Liver (tissue), 3 donors: ENCODE data around the gene PACSIN2.

Experiments used
- EGR1 ChIP-seq, 2 donors: IDR thresholded peaks; 2 replicates each; pipeline ENCODE4 v1.6.1; 2016 to 2018; ENCODE audit warnings: antibody characterized with exemption in 2 of 2, low read depth in 2 of 2
- GABPA ChIP-seq, 2 donors: IDR thresholded peaks in 1 of 2; conservative IDR thresholded peaks in 1 of 2; 2 replicates each; pipeline ENCODE4 v1.6.1; 2016; ENCODE audit warnings: antibody characterized with exemption in 2 of 2, mild to moderate bottlenecking in 1 of 2, moderate library complexity in 1 of 2
- JUND ChIP-seq, 2 donors: IDR thresholded peaks; 2 replicates each; pipeline ENCODE4 v1.6.1; 2016; ENCODE audit warnings: antibody characterized with exemption in 2 of 2
- NR2F2 ChIP-seq: IDR thresholded peaks from 2 replicates; pipeline ENCODE4 v1.6.1; 2016; ENCODE audit warnings: antibody characterized with exemption
- RAD21 ChIP-seq, 2 donors: IDR thresholded peaks; 2 replicates each; pipeline ENCODE4 v1.6.1; 2016; ENCODE audit warnings: antibody characterized with exemption in 2 of 2, mild to moderate bottlenecking in 2 of 2
- SP1 ChIP-seq: IDR thresholded peaks from 2 replicates; pipeline ENCODE4 v1.6.1; 2018; ENCODE audit warnings: antibody characterized with exemption, mild to moderate bottlenecking
- TAF1 ChIP-seq: conservative IDR thresholded peaks from 2 replicates; pipeline ENCODE4 v1.6.1; 2016; ENCODE audit warnings: antibody characterized with exemption, mild to moderate bottlenecking
- YY1 ChIP-seq: IDR thresholded peaks from 2 replicates; pipeline ENCODE4 v1.6.1; 2016; ENCODE audit warnings: antibody characterized with exemption, mild to moderate bottlenecking
- TF ChIP-seq, protein P1 (sequence below): fragments of 150-350 bp; IDR thresholded peaks from 2 replicates; pipeline ENCODE4 v1.5.1; 2017; ENCODE audit warnings: improper control_type of control experiment, low read depth, low read length; ENCODE audit not compliant: missing input control
- TF ChIP-seq, protein P2 (sequence below): IDR thresholded peaks from 2 replicates; pipeline ENCODE4 v1.6.1; 2016; ENCODE audit warnings: antibody characterized with exemption
- TF ChIP-seq, protein P3 (sequence below): IDR thresholded peaks from 2 replicates; pipeline ENCODE4 v1.6.1; 2016; ENCODE audit warnings: antibody characterized with exemption
- TF ChIP-seq, protein P4 (sequence below): IDR thresholded peaks from 2 replicates; pipeline ENCODE4 v1.6.1; 2016; ENCODE audit warnings: antibody characterized with exemption, mild to moderate bottlenecking
- donor health status: healthy.
- donor health status: healthy.

DNA sequence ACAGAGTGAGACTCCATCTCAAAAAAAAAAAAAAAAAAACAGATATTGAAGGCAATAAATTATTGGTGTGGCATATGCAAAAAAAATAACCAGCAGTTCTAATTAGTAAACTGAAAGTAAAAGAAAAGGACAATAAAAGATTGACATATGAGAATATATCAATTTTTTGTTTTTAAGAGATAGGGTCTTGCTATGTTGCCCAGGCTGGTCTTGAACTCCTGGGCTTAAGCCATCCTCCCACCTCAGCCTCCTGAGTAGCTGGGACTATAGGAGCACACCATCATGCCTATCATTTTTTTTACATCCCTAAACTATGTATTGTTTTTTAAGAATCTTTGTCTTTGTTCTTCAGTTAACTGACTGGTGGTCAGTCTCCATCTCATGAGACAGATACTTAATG, 31.5 kb downstream of the PACSIN2 start:
- TF ChIP-seq, protein P1, sequence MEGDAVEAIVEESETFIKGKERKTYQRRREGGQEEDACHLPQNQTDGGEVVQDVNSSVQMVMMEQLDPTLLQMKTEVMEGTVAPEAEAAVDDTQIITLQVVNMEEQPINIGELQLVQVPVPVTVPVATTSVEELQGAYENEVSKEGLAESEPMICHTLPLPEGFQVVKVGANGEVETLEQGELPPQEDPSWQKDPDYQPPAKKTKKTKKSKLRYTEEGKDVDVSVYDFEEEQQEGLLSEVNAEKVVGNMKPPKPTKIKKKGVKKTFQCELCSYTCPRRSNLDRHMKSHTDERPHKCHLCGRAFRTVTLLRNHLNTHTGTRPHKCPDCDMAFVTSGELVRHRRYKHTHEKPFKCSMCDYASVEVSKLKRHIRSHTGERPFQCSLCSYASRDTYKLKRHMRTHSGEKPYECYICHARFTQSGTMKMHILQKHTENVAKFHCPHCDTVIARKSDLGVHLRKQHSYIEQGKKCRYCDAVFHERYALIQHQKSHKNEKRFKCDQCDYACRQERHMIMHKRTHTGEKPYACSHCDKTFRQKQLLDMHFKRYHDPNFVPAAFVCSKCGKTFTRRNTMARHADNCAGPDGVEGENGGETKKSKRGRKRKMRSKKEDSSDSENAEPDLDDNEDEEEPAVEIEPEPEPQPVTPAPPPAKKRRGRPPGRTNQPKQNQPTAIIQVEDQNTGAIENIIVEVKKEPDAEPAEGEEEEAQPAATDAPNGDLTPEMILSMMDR = no peak
- TF ChIP-seq, protein P2, sequence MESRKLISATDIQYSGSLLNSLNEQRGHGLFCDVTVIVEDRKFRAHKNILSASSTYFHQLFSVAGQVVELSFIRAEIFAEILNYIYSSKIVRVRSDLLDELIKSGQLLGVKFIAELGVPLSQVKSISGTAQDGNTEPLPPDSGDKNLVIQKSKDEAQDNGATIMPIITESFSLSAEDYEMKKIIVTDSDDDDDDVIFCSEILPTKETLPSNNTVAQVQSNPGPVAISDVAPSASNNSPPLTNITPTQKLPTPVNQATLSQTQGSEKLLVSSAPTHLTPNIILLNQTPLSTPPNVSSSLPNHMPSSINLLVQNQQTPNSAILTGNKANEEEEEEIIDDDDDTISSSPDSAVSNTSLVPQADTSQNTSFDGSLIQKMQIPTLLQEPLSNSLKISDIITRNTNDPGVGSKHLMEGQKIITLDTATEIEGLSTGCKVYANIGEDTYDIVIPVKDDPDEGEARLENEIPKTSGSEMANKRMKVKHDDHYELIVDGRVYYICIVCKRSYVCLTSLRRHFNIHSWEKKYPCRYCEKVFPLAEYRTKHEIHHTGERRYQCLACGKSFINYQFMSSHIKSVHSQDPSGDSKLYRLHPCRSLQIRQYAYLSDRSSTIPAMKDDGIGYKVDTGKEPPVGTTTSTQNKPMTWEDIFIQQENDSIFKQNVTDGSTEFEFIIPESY = no peak
- TF ChIP-seq GABPA (IDR thresholded peaks at IDR 0.05 in 1 of 2, conservative IDR thresholded peaks at IDR 0.05 in 1 of 2) (no peak), JUND (IDR thresholded peaks at IDR 0.05) (no peak), YY1 (no peak), SP1 (no peak), EGR1 (IDR thresholded peaks at IDR 0.05; ENCODE audit: low read depth in 2 of 2) (no peak), RAD21 (IDR thresholded peaks at IDR 0.05) (no peak), TAF1 (no peak), NR2F2 (no peak)
- TF ChIP-seq, protein P3, sequence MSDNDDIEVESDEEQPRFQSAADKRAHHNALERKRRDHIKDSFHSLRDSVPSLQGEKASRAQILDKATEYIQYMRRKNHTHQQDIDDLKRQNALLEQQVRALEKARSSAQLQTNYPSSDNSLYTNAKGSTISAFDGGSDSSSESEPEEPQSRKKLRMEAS = no peak
- TF ChIP-seq, protein P4, sequence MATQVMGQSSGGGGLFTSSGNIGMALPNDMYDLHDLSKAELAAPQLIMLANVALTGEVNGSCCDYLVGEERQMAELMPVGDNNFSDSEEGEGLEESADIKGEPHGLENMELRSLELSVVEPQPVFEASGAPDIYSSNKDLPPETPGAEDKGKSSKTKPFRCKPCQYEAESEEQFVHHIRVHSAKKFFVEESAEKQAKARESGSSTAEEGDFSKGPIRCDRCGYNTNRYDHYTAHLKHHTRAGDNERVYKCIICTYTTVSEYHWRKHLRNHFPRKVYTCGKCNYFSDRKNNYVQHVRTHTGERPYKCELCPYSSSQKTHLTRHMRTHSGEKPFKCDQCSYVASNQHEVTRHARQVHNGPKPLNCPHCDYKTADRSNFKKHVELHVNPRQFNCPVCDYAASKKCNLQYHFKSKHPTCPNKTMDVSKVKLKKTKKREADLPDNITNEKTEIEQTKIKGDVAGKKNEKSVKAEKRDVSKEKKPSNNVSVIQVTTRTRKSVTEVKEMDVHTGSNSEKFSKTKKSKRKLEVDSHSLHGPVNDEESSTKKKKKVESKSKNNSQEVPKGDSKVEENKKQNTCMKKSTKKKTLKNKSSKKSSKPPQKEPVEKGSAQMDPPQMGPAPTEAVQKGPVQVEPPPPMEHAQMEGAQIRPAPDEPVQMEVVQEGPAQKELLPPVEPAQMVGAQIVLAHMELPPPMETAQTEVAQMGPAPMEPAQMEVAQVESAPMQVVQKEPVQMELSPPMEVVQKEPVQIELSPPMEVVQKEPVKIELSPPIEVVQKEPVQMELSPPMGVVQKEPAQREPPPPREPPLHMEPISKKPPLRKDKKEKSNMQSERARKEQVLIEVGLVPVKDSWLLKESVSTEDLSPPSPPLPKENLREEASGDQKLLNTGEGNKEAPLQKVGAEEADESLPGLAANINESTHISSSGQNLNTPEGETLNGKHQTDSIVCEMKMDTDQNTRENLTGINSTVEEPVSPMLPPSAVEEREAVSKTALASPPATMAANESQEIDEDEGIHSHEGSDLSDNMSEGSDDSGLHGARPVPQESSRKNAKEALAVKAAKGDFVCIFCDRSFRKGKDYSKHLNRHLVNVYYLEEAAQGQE = no peak
